D721Med (cell line): Measurements from ENCODE around the gene RIPK3.

Experiments used
- DNase-seq: peaks from one replicate; pipeline ENCODE4 v3.0.0; 2011; ENCODE audit warnings: low spot score; ENCODE audit not compliant: insufficient read length
- FAIRE-seq: peaks from 2 replicates; lab custom pipeline; 2011; peaks lifted over from hg19 to GRCh38; lab: Jason Lieb, UNC
- CTCF ChIP-seq: IDR thresholded peaks from 2 replicates; pipeline ENCODE4 v1.5.1; 2012; ENCODE audit warnings: mild to moderate bottlenecking, control low read depth; ENCODE audit not compliant: insufficient read depth; ENCODE audit errors: missing control alignments

Gene RIPK3

DNA sequence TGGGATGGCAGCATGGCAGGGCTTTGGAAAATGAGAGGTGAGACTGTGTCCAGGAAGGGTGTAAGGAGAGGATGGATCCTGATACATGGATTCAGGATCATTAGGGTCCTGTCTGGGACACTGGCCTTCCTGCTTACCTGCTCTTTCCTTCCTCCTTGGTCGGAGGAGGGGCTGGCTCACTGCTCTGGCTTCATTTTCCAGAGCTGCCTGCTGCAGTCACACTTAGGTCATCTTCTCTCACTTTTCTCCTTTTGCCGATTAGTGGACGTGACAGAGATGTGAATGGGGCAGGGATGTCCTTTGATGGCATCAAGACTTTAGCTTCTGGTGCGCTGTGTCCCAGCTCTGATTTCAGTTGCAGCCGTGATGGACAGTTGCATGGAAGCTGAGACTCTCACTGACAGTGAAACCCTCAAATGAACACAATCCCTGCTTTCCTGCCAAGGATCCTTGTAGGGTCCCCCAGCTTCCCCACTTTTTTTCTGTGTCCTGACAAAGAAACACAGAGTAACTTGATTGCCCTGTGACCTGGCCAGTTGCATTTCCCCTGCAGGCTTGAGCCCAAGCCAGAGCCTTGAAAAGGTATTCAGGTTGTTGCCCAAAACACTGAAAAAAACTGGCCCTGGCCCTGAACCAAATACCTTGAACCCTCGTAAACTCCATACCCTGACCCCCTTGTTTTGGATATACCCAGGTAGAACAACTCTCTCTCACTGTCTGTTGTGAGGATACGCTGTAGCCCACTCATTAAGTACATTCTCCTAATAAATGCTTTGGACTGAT, 31.3 kb downstream of the RIPK3 start:
- DNase-seq = no peak
- FAIRE-seq = no peak
- TF ChIP-seq CTCF = no peak

GRCh38 chr14:24307575-24308341, 32.0 kb downstream of the RIPK3 start, which contains the start of gene CIDEB:
TSS of gene CIDEB (minus strand) at chr14:24307977. CDS start at chr14:24307858, 119 bp downstream.
- DNase-seq = peak; percentile 69
- peak; percentile 80 for TF ChIP-seq CTCF
- FAIRE-seq = no peak

GRCh38 chr14:24307156-24307574, 32.6 kb downstream of the RIPK3 start:
- FAIRE-seq = no peak
- DNase-seq = no peak
- no peak for TF ChIP-seq CTCF

DNA sequence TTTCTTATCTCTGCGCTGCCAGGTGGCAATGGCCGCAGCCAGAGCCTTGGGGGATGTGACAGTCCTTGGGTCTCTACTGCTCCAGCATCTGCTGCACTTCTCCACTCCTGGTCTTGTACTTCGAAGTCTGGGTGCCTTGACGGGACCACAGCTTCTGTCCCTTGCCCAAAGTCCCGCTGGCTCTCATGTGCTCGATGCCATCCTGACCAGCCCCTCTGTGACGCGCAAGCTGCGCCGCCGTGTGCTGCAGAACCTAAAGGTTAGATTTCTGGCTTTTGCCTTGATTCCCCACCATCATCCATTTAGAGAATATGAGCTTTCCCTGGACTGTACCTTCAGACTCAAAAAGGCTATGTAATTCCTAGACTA, 35.8 kb downstream of the RIPK3 start:
- TF ChIP-seq CTCF = no peak
- DNase-seq (no peak), FAIRE-seq (no peak)

- no peak for TF ChIP-seq CTCF
- FAIRE-seq = no peak
- no peak for DNase-seq
Observed at GRCh38 chr14:24300326-24300980, 39.3 kb downstream of the RIPK3 start.

- DNase-seq (peak; percentile 95), FAIRE-seq (no peak)
- no peak for TF ChIP-seq CTCF
Observed at GRCh38 chr14:24299255-24300191, 40.3 kb downstream of the RIPK3 start, which contains the start of the genes DHRS1 and NOP9. TSS of gene DHRS1 (minus strand) at chr14:24299780. CDS start at chr14:24299106, 674 bp downstream. TSS of gene NOP9 (plus strand) at chr14:24299850. CDS start at chr14:24299955, 105 bp downstream.
